ENCODE measurements around the gene TEX29. TPM values are rescaled to one million over a fixed set of nuclear protein-coding genes. Genes with fewer than 3 reads are reported as not detected.

Gene TEX29
- total RNA-seq, 6 experiments from 2014 or later, result 0.42 TPM; not detected in 5

DNA sequence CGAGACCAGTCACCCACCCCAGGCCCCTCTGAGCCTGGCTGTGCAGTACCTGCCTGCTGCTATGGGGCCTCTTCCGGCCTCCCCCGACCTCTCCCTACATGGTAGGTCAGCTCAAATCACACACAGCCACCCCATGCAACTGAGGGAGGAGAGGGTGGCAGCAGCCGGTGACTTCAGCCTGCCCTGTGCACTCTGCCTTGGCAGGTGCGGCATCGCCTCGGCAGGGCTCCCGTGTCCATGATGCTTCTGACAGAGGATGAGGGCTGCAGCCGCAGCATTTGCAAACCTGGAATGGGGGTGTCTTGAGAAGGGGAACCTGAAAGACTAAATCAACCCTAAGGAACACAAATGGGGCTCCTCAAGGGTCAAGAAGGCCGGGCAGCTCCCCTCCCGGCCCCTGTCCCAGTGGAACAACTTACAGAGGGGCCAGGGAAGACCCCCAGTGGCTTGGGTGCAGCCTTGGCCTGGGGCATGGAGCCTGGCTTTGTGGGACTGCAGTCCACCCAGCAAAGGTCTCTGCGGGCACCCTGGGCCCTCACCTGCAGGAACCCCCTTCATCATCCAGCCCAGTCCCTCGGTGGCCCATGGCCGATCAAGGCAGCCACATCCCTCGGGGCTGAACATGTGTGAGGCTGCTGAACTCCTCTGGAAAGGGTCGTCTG, 6.7 kb downstream of the TEX29 start:
- no peak overlapping the region for H3K4me3 ChIP-seq
- DNase-seq (no peak), ATAC-seq (no peak)
- no peaks in the 10 kb centered on the region for H3K4me1 ChIP-seq
- whole genome bisulfite sequencing (ENCODE audit: insufficient coverage, low coverage, low lambda C conversion rate, missing lambda C conversion rate), result 96% methylated on average over 4 of the region's 16 CpGs
- no peak overlapping the region for H3K27ac ChIP-seq
- no peaks in the 10 kb centered on the region for H3K27me3 ChIP-seq
- H3K36me3 ChIP-seq, result no peaks in the 10 kb centered on the region
- intact Hi-C loops (cut with DNase I), result no loop called here
- H3K9me3 ChIP-seq, result no peaks in the 10 kb centered on the region
- TF ChIP-seq, protein P1, sequence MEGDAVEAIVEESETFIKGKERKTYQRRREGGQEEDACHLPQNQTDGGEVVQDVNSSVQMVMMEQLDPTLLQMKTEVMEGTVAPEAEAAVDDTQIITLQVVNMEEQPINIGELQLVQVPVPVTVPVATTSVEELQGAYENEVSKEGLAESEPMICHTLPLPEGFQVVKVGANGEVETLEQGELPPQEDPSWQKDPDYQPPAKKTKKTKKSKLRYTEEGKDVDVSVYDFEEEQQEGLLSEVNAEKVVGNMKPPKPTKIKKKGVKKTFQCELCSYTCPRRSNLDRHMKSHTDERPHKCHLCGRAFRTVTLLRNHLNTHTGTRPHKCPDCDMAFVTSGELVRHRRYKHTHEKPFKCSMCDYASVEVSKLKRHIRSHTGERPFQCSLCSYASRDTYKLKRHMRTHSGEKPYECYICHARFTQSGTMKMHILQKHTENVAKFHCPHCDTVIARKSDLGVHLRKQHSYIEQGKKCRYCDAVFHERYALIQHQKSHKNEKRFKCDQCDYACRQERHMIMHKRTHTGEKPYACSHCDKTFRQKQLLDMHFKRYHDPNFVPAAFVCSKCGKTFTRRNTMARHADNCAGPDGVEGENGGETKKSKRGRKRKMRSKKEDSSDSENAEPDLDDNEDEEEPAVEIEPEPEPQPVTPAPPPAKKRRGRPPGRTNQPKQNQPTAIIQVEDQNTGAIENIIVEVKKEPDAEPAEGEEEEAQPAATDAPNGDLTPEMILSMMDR (IDR thresholded peaks at IDR 0.05), result no peak
- no peak for TF ChIP-seq POLR2A (IDR thresholded peaks at IDR 0.05)

DNA sequence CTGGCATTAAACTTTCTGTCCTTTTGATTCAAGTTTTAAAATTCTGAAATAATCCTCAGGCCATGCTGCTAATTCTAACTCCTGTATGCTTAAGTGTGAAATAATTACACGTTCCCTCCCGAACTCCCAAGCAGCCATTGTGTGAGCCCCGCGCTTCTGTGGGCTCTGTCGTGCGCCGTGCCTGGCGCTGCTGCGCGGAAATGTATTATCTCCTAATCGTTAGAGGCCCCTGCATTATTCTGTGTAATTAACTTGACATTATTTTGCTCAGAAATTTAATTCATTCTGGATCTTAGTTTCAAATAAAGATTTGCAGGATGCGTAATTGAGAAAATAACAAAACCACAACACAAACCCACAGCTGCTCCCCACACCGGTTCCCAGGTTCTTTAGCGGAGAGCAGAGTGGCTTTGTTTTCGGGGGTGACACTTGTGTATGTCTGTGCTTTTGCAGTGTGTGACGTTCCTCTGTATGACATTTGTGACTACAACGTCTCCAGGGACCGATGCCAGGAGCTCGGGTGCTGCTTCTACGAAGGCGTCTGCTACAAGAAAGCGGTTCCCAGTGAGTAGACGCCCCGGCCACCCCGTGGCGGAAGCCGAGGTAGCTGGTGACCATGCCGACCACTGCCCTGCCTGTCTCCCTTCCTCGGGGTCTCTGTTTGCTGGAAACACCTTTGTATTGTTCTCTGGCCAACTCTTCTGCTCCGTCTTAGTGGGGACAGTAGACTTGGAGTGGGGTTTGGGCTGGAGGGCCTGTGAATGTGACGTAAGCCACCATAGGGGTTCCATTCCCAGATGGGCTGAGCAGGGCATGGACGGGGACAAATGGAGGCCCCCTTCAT, 7.5 kb downstream of the TEX29 start:
- H3K27ac ChIP-seq, result no peak overlapping the region
- H3K4me3 ChIP-seq, result no peak overlapping the region
- no peaks in the 10 kb centered on the region for H3K4me1 ChIP-seq
- 86% methylated on average over 24 of the region's 32 CpGs for WGBS (ENCODE audit: insufficient coverage, low coverage, low lambda C conversion rate, missing lambda C conversion rate)
- DNase-seq (no peak), ATAC-seq (no peak)
- TF ChIP-seq POLR2A (IDR thresholded peaks at IDR 0.05), result no peak
- TF ChIP-seq, protein P1 (IDR thresholded peaks at IDR 0.05), result no peak
- no peaks in the 10 kb centered on the region for H3K36me3 ChIP-seq
- no peaks in the 10 kb centered on the region for H3K9me3 ChIP-seq
- no peaks in the 10 kb centered on the region for H3K27me3 ChIP-seq
- intact Hi-C loops (cut with DNase I), result no loop called here

DNA sequence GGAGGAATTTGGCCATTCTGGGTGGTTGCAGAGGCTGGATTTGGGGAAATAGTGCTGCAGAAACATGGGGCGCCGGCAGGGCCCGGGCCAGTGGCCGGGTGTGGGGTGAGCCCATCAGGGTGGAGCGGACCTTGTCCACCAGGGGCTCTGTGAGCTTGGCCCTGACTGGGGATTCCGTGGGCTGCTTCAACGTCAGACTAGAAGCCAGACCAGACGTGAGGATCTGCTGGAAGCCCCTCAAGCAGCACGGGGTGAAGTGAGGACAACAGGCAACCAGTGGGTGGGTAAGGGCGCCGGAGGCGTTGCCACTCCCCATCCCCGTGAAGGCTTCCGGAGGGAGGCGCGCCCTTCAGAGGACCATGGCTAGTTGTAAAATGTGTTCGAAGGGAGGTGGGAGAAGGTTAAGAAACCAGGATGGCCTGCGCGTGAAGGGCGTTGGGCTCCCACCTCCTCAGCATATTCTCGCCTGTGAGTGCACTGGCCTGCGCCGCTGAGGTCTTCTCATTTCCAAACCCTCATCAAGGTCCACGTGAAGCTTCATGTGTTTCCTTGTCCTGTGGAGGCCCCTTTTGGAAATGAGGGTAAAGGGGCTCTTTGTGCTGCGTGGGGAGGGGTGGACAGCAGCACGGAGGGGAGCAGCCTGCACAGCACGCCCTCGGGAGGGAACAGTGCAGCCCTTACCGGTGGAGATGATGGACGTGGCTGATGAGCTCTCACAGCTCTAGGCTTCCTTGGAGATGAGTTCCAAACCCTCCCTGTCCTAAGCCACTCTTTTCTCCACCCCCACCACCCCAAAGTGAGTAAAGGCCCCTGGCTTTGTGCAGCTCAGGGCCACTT, 8.3 kb downstream of the TEX29 start:
- no peak overlapping the region for H3K4me3 ChIP-seq
- TF ChIP-seq, protein P1 (IDR thresholded peaks at IDR 0.05), result no peak
- TF ChIP-seq POLR2A (IDR thresholded peaks at IDR 0.05), result no peak
- DNase-seq (no peak), ATAC-seq (no peak)
- H3K36me3 ChIP-seq, result no peaks in the 10 kb centered on the region
- intact Hi-C loops (cut with DNase I), result no loop called here
- 78% methylated on average over 6 of the region's 30 CpGs for WGBS (ENCODE audit: insufficient coverage, low coverage, low lambda C conversion rate, missing lambda C conversion rate)
- no peaks in the 10 kb centered on the region for H3K9me3 ChIP-seq
- no peaks in the 10 kb centered on the region for H3K4me1 ChIP-seq
- H3K27me3 ChIP-seq, result no peaks in the 10 kb centered on the region
- no peak overlapping the region for H3K27ac ChIP-seq

DNA sequence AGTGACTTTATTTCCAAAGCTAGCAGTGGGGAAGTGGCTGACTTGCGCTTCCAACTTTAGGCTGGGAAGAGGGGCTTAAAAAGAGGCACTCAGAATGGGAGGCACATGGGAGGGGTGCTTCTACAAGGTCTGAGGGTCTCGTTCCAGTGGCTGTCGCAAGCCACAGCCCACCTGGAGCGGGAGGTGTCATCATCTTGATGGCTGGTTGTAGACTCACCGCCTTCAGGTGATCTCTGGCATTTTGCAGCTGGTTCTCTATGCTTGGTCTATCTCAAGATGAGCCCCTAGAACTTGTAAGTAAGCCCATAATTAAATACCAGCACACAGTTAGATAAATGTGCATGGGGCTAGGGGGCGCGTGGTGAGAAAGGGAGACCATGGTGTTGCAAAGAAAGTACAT, 9.2 kb downstream of the TEX29 start:
- no peaks in the 10 kb centered on the region for H3K27me3 ChIP-seq
- ATAC-seq (no peak), DNase-seq (no peak)
- H3K4me3 ChIP-seq, result no peak overlapping the region
- intact Hi-C loops (cut with DNase I), result no loop called here
- no peaks in the 10 kb centered on the region for H3K4me1 ChIP-seq
- no peaks in the 10 kb centered on the region for H3K36me3 ChIP-seq
- no peak for TF ChIP-seq POLR2A (IDR thresholded peaks at IDR 0.05)
- TF ChIP-seq, protein P1 (IDR thresholded peaks at IDR 0.05), result no peak
- H3K27ac ChIP-seq, result no peak overlapping the region
- H3K9me3 ChIP-seq, result no peaks in the 10 kb centered on the region
- 93% methylated on average over 5 of the region's 7 CpGs for WGBS (ENCODE audit: insufficient coverage, low coverage, low lambda C conversion rate, missing lambda C conversion rate)
